Adrenal gland (tissue), 5 donors: ENCODE measurements around the gene XDH.

Experiments used
- CTCF ChIP-seq, 6 experiments: fragments of 450-650 bp in 4 of 6; fragments of 200-600 bp in 2 of 6; sonication (generic) in 1 of 6; IDR thresholded peaks; 1 replicate in 5 of 6; 2 replicates in 1 of 6; pipeline versions ENCODE4 v1.5.1 to v1.8.0; 2016 to 2021; ENCODE audit warnings: antibody characterized with exemption in 6 of 6, mild to moderate bottlenecking in 2 of 6, moderate library complexity in 1 of 6
- POLR2A ChIP-seq, 2 donors: fragments of 450-650 bp; IDR thresholded peaks; one replicate each; pipeline ENCODE4 v1.6.1; 2017; ENCODE audit warnings: antibody characterized with exemption in 2 of 2, mild to moderate bottlenecking in 2 of 2, moderate library complexity in 1 of 2
- donor health status: DM: no; HTN: no; CAD: no.

- TF ChIP-seq CTCF (IDR thresholded peaks at IDR 0.05), result no peak
- TF ChIP-seq POLR2A (IDR thresholded peaks at IDR 0.05), result no peak
These were observed 42.9 kb downstream of the XDH start for GRCh38 chr2:31371691-31372090.
